ENCODE measurements around the gene SLC25A44. TPM values are rescaled to one million over a fixed set of nuclear protein-coding genes. Genes with fewer than 3 reads are reported as not detected.

SLC25A44 gene
- total RNA-seq, 1 donor from 2014 or later = 13.5 TPM

- no peak for DNase-seq (ENCODE audit: low spot score in 2 of 2)
- intact Hi-C loops (cut with DNase I) = no loop called here
- H3K4me1 ChIP-seq = peaks cover 0 to 10% of the 10 kb centered on the region in 2 donors
- H3K27me3 ChIP-seq = no peaks in the 10 kb centered on the region
- H3K9me3 ChIP-seq = no peaks in the 10 kb centered on the region
- TF ChIP-seq CTCF (IDR thresholded peaks at IDR 0.05) = no peak
- H3K4me3 ChIP-seq = no peak overlapping the region
- no peak overlapping the region for H3K27ac ChIP-seq
- H3K36me3 ChIP-seq = peaks cover 5 to 7% of the 10 kb centered on the region in 2 donors
These were observed 50.8 kb downstream of the SLC25A44 start for GRCh38 chr1:156244712-156245111.

GRCh38 chr1:156245451-156246232 lies 51.7 kb downstream of the SLC25A44 start:
- peaks cover 11 to 13% of the 10 kb centered on the region in 2 donors for H3K36me3 ChIP-seq
- intact Hi-C loops (cut with DNase I) = no loop called here
- H3K4me3 ChIP-seq = peak overlapping the region in 1 of 2 donors; percentile 50
- no peaks in the 10 kb centered on the region for H3K27me3 ChIP-seq
- H3K4me1 ChIP-seq = peaks cover 0 to 10% of the 10 kb centered on the region in 2 donors
- H3K27ac ChIP-seq = no peak overlapping the region
- no peaks in the 10 kb centered on the region for H3K9me3 ChIP-seq
- no peak for DNase-seq (ENCODE audit: low spot score in 2 of 2)
- no peak for TF ChIP-seq CTCF (IDR thresholded peaks at IDR 0.05)

- H3K36me3 ChIP-seq = peaks cover 18 to 20% of the 10 kb centered on the region in 2 donors
- no peak for TF ChIP-seq CTCF (IDR thresholded peaks at IDR 0.05)
- no peaks in the 10 kb centered on the region for H3K27me3 ChIP-seq
- no peak overlapping the region for H3K27ac ChIP-seq
- H3K9me3 ChIP-seq = no peaks in the 10 kb centered on the region
- H3K4me1 ChIP-seq = peaks cover 0 to 10% of the 10 kb centered on the region in 2 donors
- intact Hi-C loops (cut with DNase I) = no loop called here
- DNase-seq (ENCODE audit: low spot score in 2 of 2) = no peak
- H3K4me3 ChIP-seq = peak overlapping the region in 1 of 2 donors; percentile 50
These were observed 52.4 kb downstream of the SLC25A44 start for GRCh38 chr1:156246241-156246780.

GRCh38 chr1:156246781-156247459 lies 53.0 kb downstream of the SLC25A44 start:
- H3K9me3 ChIP-seq = no peaks in the 10 kb centered on the region
- TF ChIP-seq CTCF (IDR thresholded peaks at IDR 0.05) = no peak
- DNase-seq (ENCODE audit: low spot score in 2 of 2) = no peak
- intact Hi-C loops (cut with DNase I) = no loop called here
- peaks cover 24 to 26% of the 10 kb centered on the region in 2 donors for H3K36me3 ChIP-seq
- no peak overlapping the region for H3K4me3 ChIP-seq
- no peaks in the 10 kb centered on the region for H3K27me3 ChIP-seq
- H3K27ac ChIP-seq = no peak overlapping the region
- H3K4me1 ChIP-seq = peaks cover 0 to 10% of the 10 kb centered on the region in 2 donors

GRCh38 chr1:156247460-156248322 lies 53.8 kb downstream of the SLC25A44 start, which contains the start of gene PAQR6:
TSS of gene PAQR6 (minus strand) at chr1:156248056. CDS start at chr1:156246731, 1,325 bp downstream.
- intact Hi-C loops (cut with DNase I) = no loop called here
- Histone ChIP-seq H3K4me3 (no peak within 1 kb of the TSS), H3K27ac (no peak within 1 kb of the TSS), H3K27me3 (no peaks in the 10 kb centered on the region), H3K4me1 (peaks cover 0 to 10% of the 10 kb centered on the region in 2 donors), H3K36me3 (peaks cover 32 to 34% of the 10 kb centered on the region in 2 donors), H3K9me3 (no peaks in the 10 kb centered on the region)
- no peak for DNase-seq (ENCODE audit: low spot score in 2 of 2)
- no peak for TF ChIP-seq CTCF (IDR thresholded peaks at IDR 0.05)
